GM21515 (cell line): ENCODE results near the gene CDH13.

Experiments used
- ATAC-seq: cut with Tn5 transposase; IDR thresholded peaks from one replicate; pipeline ENCODE4 v1.9.1; 2021; ENCODE audit not compliant: unreplicated experiment

Gene CDH13

DNA sequence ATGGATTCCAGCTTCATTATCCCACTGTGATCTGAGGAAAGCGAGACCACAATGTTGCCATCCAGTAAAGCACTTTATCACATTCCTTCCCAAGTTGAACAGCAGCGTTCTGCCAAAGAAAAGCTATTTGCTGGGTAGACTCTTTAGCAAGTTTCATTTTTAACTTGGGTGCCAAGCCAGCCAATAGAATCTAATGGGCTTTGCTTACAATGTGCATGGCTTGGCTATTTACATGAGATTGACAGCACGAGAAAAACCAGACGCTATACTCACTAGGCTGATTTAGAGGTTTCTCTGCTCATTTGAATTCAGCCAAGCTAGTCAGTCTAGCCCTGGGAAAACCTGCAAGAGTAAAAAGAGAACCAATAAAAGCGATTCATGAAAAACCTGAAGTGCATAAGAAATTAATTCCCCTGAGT is 108.9 kb downstream of the CDH13 start:
- no peak for ATAC-seq

- ATAC-seq: no peak
Measured at GRCh38 chr16:82736224-82736623, 109.5 kb downstream of the CDH13 start.

DNA sequence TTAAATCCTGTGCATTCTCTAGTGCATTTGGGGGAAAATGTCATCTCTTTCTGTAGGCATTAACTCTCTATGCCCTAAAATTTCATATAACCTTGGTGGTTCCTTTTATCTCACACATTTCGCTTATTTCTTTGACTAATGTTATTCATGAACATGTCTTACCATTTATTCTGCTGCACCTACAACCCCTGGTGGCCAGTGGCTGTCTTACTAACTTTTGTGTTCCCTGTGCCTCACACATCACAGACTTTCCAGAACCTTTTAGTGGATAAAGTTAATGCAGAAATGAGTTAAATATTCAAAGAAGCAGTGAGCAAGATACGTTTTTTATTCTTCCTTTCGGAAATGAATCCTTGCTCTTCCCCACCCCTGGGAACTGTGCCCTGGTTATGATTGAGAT is 111.9 kb downstream of the CDH13 start:
- no peak for ATAC-seq

GRCh38 chr16:82741073-82741615 is 114.4 kb downstream of the CDH13 start:
- ATAC-seq: no peak

DNA sequence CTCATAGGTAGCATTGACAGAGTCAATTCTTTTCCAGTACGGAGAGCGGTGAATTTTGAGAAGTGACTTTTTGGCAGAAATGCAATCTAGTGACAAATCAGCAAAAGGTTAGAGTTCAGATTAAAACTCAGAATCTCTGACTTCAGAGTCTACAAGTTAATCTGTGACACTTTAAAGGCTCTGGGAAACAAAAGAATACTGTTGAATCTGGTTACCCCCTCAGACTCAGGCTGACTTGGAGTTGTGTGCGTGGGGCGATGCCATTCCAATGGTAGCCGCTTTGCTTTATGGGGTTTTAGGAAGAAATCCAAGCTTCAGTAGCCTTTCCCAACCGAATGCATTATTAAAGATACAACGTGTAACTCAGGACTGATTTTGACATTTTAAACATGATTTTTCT is 118.2 kb downstream of the CDH13 start:
- ATAC-seq: no peak

GRCh38 chr16:82748026-82748425 is 121.3 kb downstream of the CDH13 start:
- ATAC-seq: no peak

- ATAC-seq: no peak
Measured at GRCh38 chr16:82750068-82750467, 123.3 kb downstream of the CDH13 start.

DNA sequence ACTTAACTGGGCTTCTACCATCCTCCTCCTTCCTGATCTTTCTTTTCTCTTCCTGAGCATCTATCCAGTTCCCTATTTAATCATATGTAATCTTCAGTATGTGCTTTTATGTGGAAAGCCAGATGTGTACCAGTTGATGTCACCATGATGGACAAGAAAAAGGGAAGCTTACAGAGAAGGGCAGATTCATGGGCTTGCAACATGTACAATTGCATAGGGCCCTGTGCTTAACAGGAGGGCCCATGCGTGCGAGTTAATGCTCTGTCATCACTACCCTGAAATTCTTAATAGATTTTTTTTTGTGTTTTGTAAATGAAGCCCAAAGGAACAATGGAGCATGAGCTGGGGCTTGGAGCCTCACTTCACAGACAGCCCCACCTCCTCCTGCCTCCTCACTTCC is 124.3 kb downstream of the CDH13 start:
- ATAC-seq: no peak

DNA sequence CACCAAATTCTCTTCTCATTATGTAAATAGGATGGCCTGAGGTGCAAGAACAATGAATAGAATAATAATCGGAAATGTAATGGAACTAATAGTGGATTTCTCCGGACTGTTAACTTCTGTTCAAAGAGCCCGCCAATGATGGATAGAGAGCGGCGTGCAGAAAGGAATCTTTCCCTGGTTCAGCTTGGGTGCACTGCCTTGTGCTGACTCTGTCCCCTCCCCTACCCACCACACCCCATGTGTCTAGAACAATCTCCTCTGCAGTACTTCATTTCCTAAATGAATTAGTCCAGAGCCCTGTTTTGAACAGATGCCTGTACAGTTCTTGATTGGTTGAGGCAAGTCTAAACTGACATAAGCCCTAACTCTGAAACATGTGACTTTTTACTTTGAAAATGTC is 125.4 kb downstream of the CDH13 start:
- ATAC-seq: no peak

DNA sequence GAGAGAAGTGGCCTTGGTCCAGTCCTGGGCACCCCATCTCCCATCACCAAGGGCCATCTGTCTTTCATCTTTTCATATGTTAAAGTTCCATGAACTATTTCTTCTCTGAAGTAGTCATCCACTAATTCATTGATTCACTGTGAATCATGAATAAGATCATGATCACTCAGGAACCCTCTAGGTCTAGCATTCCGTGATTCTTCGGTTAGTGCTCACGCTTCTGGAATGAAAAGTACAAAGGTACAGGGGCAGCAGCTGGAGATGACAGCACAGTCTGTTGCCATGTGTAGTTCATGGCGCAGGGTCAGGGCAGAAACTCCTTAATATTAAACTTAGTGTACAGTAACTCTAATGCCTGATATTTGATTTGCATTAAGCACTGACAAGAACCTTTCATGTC is 127.1 kb downstream of the CDH13 start:
- no peak for ATAC-seq

DNA sequence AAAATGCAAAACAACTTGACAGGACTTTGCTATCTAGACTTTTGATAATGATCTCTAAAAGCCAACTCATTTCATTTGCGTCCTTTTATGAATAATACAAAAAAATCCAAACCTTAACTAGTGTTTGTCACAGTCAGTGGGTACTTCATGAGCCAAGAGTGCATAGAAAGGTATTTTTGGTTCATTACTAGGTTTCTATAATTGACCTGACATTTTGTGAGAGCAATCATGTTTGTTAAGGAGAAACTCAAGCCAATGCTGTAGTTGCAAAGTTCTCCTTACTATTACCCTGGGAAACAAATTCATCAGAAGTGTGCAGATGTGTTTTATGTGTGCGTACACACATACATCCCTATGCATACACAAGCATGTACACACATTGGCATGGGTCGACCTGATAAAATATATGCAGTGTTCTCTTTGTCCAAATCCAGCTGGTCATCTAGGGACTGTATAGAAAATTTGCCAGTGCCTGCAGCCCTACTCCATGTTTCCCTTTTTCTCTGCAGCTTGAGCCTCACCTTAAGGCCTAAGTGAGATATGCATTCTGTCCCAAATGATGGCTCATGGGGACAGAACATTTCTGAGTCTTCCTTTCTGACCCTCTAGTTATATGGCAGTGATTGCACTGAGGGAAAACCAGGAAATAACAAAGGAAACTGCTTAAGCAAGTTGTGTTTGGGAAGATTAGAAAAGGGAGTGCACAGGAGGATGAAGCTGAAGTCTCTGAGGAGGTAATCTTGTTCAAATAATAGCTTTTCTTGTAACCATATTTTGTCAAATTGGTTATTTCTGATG is 128.1 kb downstream of the CDH13 start:
- ATAC-seq: no peak

DNA sequence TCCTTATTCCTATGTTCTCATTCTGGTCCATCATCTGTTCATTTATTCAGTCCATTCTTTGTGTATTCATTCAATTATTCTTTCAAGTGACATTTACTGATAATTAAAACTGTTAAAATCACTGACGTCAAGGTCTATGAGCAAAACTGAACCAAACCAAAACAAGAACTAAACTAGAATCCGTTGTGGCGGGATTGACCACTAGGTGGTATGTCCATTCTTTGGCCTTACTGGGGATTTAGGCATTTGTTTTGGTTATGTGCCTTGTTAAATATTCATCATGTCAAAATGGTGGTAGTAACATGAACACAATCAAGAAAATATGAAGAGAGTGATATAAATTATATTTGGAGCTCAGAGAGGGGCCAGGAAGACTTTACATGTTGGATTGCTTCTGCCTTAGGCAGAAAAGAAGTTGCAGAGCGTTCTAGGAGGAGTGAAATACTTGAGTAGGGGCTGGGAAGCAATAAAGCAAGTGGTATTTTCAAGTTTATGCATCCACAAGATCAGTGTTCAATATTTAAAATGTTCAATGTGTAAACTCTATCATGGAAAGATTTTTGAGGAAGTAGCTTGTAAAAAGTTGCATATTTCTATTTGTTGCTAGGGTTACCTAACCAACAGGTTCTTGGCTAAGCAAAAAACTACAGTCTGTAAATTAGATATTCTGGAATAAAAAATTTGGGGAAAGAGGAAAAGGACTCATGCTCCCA is 129.0 kb downstream of the CDH13 start:
- ATAC-seq: no peak

DNA sequence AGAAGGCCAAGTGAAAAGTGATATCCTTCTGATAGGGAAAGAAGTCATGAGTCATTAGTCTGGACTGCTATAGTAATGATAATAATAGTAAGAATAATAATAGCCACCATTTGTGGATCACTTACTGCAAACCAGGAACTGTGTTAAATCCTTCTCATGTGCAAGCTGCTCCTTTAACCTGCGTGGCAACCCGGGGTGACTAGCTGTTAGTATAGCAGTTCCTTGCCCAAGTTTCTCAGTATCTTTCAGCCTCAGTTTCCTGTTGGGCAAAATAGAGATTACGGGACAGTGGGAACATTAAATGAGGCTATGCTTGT is 129.5 kb downstream of the CDH13 start:
- ATAC-seq: no peak

DNA sequence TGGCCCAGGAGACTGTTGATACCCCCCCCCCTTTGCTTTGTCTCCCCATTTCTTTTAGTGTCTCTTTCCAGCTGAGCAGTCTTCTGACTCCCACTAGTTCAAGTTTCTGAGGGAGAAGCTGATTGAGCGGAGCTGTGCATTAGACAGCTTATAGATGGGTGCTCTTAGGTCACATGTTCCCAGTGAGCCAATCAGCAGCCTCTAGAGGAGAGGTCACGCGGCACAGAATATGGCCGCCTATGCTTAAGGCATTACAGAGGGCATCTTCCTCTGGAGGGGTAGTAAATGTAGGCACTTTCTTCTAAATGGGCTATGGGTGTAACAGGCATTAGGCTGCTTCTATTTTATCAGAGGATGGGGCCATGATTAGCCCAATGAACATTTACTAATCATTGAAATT is 131.6 kb downstream of the CDH13 start:
- ATAC-seq: no peak

DNA sequence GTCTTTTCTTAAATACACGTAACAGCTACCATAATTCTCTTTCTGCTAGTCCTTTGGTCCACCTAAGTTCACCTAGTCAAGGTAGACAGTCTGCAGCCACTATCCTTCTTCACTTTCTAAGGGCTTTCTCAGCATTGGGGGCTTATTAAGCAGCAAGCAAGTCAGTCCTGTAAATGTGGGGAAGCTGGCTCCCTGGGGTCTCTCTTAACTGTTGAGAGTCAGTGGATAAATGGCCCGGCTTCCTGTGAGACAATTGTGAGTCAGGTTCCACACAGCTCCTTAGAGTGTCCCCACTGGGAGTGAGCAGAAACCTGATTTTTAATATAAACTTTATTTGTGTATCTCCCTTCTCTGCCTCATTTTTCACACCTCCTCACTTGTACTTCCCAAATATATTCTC is 132.1 kb downstream of the CDH13 start:
- ATAC-seq: no peak

DNA sequence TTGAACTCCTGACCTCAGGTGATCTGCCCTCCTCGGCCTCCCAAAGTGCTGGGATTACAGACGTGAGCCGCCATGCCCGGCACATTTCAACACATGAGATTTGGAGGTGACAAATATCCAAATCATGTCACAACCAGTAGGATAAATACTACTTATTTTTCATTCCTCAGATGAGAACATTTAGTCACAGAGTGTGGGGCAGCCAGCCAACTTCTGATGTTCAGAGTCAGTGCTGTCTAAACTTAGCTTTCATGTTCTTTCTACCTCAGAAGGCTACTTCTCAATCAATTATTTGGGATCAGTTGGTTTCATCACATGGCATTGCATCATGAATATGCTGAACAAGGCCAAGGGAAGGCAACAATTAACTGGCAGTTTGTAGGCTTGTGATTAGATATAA is 134.5 kb downstream of the CDH13 start:
- no peak for ATAC-seq

- ATAC-seq: no peak
Measured at GRCh38 chr16:82761858-82762257, 135.1 kb downstream of the CDH13 start.

GRCh38 chr16:82763371-82763770 is 136.6 kb downstream of the CDH13 start:
- no peak for ATAC-seq

DNA sequence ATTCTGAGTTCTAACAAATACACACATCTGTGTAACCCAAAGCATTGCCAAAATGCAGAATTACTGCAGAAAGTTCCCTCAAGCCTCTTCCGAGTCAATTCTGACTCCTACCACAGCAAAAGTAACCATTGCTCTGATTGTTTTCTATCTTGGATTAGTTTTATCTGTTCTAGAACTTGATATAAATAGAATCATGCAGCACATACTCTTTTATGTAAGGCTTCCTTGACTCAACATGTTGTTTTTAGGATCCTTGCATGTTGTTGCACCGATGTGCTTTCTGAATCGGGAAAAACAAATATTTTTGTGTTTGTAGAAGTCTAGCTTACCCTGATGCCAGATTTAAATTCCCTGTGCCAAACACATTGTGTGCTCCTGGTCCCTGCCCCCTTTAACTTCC is 140.4 kb downstream of the CDH13 start:
- no peak for ATAC-seq

DNA sequence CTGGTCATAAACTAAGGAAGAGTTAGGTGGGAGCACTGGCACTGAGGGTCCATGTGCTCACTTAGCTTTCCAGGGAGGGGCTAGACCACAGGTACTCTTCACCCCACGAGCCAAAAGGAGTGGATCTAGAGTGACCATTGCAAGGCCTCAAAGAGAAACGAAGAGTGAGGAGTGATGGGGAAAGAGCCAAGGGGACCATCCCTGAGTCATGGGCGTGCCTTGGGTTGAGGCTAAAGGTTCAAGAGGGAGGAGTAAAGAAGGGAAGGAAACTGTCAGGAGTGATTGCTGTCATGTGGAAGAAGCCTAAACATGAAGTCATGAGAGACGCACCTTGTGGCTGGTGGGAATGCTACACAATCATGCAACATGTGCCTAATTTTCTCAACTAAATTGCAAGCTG is 141.0 kb downstream of the CDH13 start:
- no peak for ATAC-seq

- no peak for ATAC-seq
Measured at GRCh38 chr16:82769845-82770244, 143.1 kb downstream of the CDH13 start.

DNA sequence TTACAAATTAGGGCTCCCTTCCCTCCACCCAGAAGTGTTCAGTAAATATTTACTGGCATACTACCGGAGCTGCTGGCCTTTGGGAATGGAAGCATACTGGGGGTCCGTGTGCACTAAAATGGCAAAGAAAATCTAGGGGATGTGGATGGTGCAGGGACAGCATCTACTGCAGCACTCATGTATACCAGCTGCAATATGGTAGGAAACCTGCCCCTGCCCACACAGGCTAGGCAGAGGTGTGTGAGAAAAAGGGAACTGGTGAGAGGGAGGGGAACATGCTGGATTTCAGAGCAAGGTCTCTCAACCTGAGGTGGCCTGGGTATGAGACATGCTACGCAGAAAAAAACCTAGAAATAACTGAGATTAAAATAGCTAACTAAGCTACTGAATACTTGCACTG is 145.4 kb downstream of the CDH13 start:
- no peak for ATAC-seq

GRCh38 chr16:82773018-82773417 is 146.2 kb downstream of the CDH13 start:
- ATAC-seq: no peak
